Ascending aorta (tissue), 2 donors: ENCODE data around the gene CMIP. TPM values are rescaled to one million over a fixed set of nuclear protein-coding genes. Genes with fewer than 3 reads are reported as not detected.

Experiments used
- DNase-seq, 2 donors: peaks; one replicate each; pipeline ENCODE4 v3.0.0-alpha.2; 2019; ENCODE audit warnings: low spot score in 2 of 2
- H3K27ac ChIP-seq, 2 donors: fragments of 200-600 bp; sonication (generic); one replicate each; pipeline ENCODE4 v1.5.1; 2016 to 2017; ENCODE audit warnings: mild to moderate bottlenecking in 1 of 2
- H3K27me3 ChIP-seq: fragments of 200-600 bp; sonication (generic); one replicate; pipeline ENCODE4 v1.5.1; 2017
- H3K36me3 ChIP-seq, 2 donors: fragments of 200-600 bp; sonication (generic); one replicate each; pipeline ENCODE4 v1.5.1; 2016
- H3K4me1 ChIP-seq, 2 donors: fragments of 200-600 bp; sonication (generic); one replicate each; pipeline ENCODE4 v1.5.1; 2016 to 2017; ENCODE audit warnings: mild to moderate bottlenecking in 1 of 2
- H3K4me3 ChIP-seq, 2 donors: fragments of 200-600 bp; sonication (generic); one replicate each; pipeline ENCODE4 v1.5.1; 2016 to 2017; ENCODE audit warnings: mild to moderate bottlenecking in 1 of 2
- H3K9me3 ChIP-seq, 2 donors: fragments of 200-600 bp; sonication (generic); one replicate each; pipeline ENCODE4 v1.5.1; 2016
- CTCF ChIP-seq, 3 experiments: fragments of 200-600 bp in 2 of 3; fragments of 450-650 bp in 1 of 3; sonication (generic) in 2 of 3; IDR thresholded peaks; one replicate each; pipeline ENCODE4 v1.5.1; 2016 to 2019; ENCODE audit warnings: antibody characterized with exemption in 3 of 3, mild to moderate bottlenecking in 1 of 3, moderate library complexity in 1 of 3
- intact Hi-C: fragments of 100-400 bp; cut with DNase I; formaldehyde crosslinking; loops from one replicate; pipeline ENCODE4 v1.15.1; 2023
- total RNA-seq: library from RNA; depleted of rRNA; stranded (reverse); fragments of >200 nt; gene quantifications from one replicate; pipeline ENCODE4 v1.1.0, GENCODE V29; 2016

The CMIP gene
- total RNA-seq, 1 donor from 2014 or later, result 110 TPM

DNA sequence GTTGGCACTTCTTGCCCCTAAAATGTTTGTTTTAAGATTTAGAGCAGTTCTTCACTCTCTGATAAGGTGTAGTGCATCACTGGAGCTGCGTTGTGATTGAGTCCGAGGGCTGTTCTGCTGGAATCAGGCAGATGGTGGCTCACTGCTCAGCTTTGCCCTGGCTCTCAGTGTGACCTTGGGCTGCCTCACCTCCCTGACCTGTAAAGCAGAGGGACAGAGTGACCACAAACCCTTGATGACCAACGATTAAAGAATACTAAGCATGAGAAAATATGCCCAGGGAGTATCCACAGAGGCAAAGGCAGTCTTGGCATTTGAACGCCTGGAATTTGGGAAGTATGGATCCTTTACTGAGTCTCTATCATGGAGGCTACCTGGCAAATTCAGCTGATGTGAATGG is 18.1 kb downstream of the CMIP start:
- no peaks in the 10 kb centered on the region for H3K4me1 ChIP-seq
- no peak overlapping the region for H3K27ac ChIP-seq

DNA sequence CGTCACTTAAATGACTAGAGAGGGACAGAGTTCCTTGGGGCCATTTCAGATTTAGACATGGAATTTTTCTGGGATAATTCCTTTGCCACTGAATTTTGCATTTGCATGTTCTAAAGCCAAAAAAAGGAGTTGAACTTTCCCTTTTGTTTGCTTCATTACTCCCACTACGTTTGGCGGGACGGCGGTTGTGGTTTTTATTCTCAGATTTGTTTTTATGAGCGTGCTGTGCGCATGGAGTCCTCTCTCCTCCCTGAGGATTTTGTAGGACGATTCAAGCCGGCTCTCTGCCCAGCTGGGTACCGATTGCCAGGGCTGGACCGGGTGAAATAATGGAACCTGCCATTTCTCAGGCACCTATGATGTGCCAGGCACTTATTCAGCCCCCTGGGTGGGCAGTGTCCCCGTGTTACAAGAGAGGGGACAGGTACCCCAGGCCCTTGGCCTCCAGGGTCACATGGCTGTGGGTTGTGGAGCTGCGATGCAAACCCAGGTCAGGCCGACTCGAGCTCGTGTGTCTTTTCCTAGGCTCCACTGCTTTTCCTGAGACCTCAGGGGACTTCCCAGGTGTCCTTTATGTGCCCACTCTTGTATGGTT is 18.8 kb downstream of the CMIP start:
- Histone ChIP-seq H3K36me3 (no peaks in the 10 kb centered on the region), H3K4me3 (no peak overlapping the region), H3K9me3 (no peaks in the 10 kb centered on the region), H3K27ac (no peak overlapping the region), H3K4me1 (no peaks in the 10 kb centered on the region), H3K27me3 (no peaks in the 10 kb centered on the region)
- intact Hi-C loops, result no loop called here
- no peak for DNase-seq
- TF ChIP-seq CTCF (IDR thresholded peaks at IDR 0.05), result no peak

More for the DNA sequence above, 18.1 kb downstream of the CMIP start:
- Histone ChIP-seq H3K9me3 (no peaks in the 10 kb centered on the region), H3K27me3 (no peaks in the 10 kb centered on the region), H3K4me3 (no peak overlapping the region), H3K36me3 (no peaks in the 10 kb centered on the region)
- DNase-seq, result no peak
- intact Hi-C loops, result no loop called here
- TF ChIP-seq CTCF (IDR thresholded peaks at IDR 0.05), result no peak

DNA sequence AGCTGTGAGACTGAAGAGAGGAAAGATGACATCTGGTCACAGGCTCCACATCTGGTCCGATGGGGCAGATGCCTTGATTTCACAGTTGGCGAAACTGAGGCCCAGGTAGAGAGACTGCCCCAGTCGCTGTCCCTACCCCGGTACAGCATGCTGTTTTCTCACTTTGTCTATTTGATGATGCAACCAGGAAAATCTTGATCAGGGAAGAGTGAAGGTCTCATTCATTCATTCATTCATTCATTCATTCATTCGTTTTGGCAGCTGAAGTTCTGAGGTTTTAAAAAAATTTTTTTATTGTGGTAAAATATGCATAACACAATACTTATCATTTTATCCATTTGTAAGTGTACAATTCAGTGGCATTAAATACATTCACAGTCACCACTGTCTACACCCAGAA is 19.7 kb downstream of the CMIP start:
- no peaks in the 10 kb centered on the region for H3K4me1 ChIP-seq
- TF ChIP-seq CTCF (IDR thresholded peaks at IDR 0.05), result no peak

GRCh38 chr16:81465375-81465943 is 20.9 kb downstream of the CMIP start:
- H3K9me3 ChIP-seq, result no peaks in the 10 kb centered on the region
- intact Hi-C loops, result no loop called here
- DNase-seq, result no peak
- H3K27me3 ChIP-seq, result no peaks in the 10 kb centered on the region
- TF ChIP-seq CTCF (IDR thresholded peaks at IDR 0.05), result no peak
- H3K36me3 ChIP-seq, result no peaks in the 10 kb centered on the region
- H3K4me1 ChIP-seq, result no peaks in the 10 kb centered on the region
- H3K27ac ChIP-seq, result no peak overlapping the region
- H3K4me3 ChIP-seq, result no peak overlapping the region

More for the DNA sequence above, 19.7 kb downstream of the CMIP start:
- DNase-seq, result no peak
- intact Hi-C loops, result no loop called here
- H3K27ac ChIP-seq, result no peak overlapping the region
- no peaks in the 10 kb centered on the region for H3K9me3 ChIP-seq
- no peak overlapping the region for H3K4me3 ChIP-seq
- H3K27me3 ChIP-seq, result no peaks in the 10 kb centered on the region
- no peaks in the 10 kb centered on the region for H3K36me3 ChIP-seq

DNA sequence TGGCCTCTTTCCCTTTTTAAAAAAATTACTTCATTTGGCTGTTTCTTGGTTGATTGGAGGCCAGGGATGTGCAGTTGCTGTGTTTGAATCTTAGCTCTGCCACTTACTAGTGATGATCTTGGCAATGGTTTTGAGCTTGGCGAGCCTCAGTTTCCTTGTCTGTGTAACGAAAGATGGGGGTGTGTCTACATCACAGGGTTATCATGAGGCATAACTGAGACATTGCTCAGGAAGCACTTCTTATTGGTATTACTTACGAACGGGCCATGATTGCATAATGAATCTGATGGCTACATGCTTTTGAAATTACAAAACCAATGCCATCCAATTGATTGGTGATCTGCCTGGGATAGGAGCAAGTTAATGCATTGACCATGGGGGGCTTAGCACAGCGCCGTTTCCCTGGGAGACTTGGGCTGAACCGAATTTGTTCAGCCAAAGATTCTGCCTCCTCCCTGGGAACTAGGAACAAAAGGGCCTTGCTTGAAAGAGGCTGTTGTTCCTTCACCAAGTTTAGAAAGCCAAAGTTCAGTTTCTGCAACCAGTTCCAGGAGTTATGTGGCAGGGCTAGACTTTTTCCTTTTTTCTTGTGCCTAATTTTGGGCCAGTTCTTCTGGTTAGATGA is 21.9 kb downstream of the CMIP start:
- DNase-seq, result no peak
- intact Hi-C loops, result no loop called here
- H3K36me3 ChIP-seq, result no peaks in the 10 kb centered on the region
- TF ChIP-seq CTCF (IDR thresholded peaks at IDR 0.05), result no peak
- no peak overlapping the region for H3K27ac ChIP-seq
- H3K4me1 ChIP-seq, result no peaks in the 10 kb centered on the region
- no peaks in the 10 kb centered on the region for H3K27me3 ChIP-seq
- H3K4me3 ChIP-seq, result no peak overlapping the region
- H3K9me3 ChIP-seq, result no peaks in the 10 kb centered on the region
